GM08714 (cell line): ENCODE measurements around the gene CHID1.
A peak's percentile ranks its signal among the peaks of the same experiment; 100 is the strongest.

ENCODE experiments used
- H3K4me3 ChIP-seq: fragments of 200-500 bp; sonication (Bioruptor generic); 2 replicates; pipeline ENCODE4 v1.5.1; 2014; ENCODE audit warnings: mild to moderate bottlenecking, low read length, inconsistent platforms
- ZNF274 ChIP-seq: IDR thresholded peaks from 2 replicates; pipeline ENCODE4 v1.6.1; 2012; ENCODE audit warnings: mild to moderate bottlenecking, low read depth, low read length

Gene CHID1

GRCh38 chr11:910589-911030 lies at the start of gene CHID1:
CHID1 (minus strand) TSS chr11:910810; CDS start chr11:904816, 5,994 bp downstream.
- peak within 1 kb of the TSS; percentile 93 for H3K4me3 ChIP-seq
- TF ChIP-seq ZNF274 = no peak

GRCh38 chr11:959608-960007 lies 49.0 kb upstream of the CHID1 start:
- TF ChIP-seq ZNF274 = no peak
- no peak overlapping the region for H3K4me3 ChIP-seq

GRCh38 chr11:959027-959426 lies 48.4 kb upstream of the CHID1 start:
- H3K4me3 ChIP-seq = no peak overlapping the region
- no peak for TF ChIP-seq ZNF274

GRCh38 chr11:958101-958500 lies 47.5 kb upstream of the CHID1 start:
- H3K4me3 ChIP-seq = no peak overlapping the region
- no peak for TF ChIP-seq ZNF274

- no peak for TF ChIP-seq ZNF274
- no peak overlapping the region for H3K4me3 ChIP-seq
These were observed 46.8 kb upstream of the CHID1 start for GRCh38 chr11:957212-957920.

- no peak overlapping the region for H3K4me3 ChIP-seq
- no peak for TF ChIP-seq ZNF274
These were observed 44.8 kb upstream of the CHID1 start for GRCh38 chr11:955154-956063.

GRCh38 chr11:954392-955153 lies 44.0 kb upstream of the CHID1 start:
- H3K4me3 ChIP-seq = no peak overlapping the region
- no peak for TF ChIP-seq ZNF274

GRCh38 chr11:953512-953911 lies 42.9 kb upstream of the CHID1 start:
- no peak for TF ChIP-seq ZNF274
- no peak overlapping the region for H3K4me3 ChIP-seq

GRCh38 chr11:952406-953385 lies 42.1 kb upstream of the CHID1 start:
- H3K4me3 ChIP-seq = no peak overlapping the region
- TF ChIP-seq ZNF274 = no peak

GRCh38 chr11:951507-951906 lies 40.9 kb upstream of the CHID1 start:
- H3K4me3 ChIP-seq = no peak overlapping the region
- no peak for TF ChIP-seq ZNF274

GRCh38 chr11:947744-948143 lies 37.1 kb upstream of the CHID1 start:
- H3K4me3 ChIP-seq = no peak overlapping the region
- no peak for TF ChIP-seq ZNF274

GRCh38 chr11:945986-946385 lies 35.4 kb upstream of the CHID1 start:
- TF ChIP-seq ZNF274 = no peak

GRCh38 chr11:944711-945470 lies 34.3 kb upstream of the CHID1 start:
- no peak overlapping the region for H3K4me3 ChIP-seq
- TF ChIP-seq ZNF274 = no peak

More at GRCh38 chr11:945986-946385, 35.4 kb upstream of the CHID1 start:
- H3K4me3 ChIP-seq = no peak overlapping the region
